SU-DHL-6 (cell line): ENCODE data around the gene RDH14.

Experiments used
- H2AFZ ChIP-seq: fragments of 200-600 bp; sonication (generic); 2 replicates; pipeline ENCODE4 v1.6.1; 2014; ENCODE audit warnings: low read depth, mild to moderate bottlenecking, moderate library complexity, mixed read lengths, antibody characterized with exemption, low read length; ENCODE audit not compliant: severe bottlenecking
- H3F3A ChIP-seq: fragments of 200-600 bp; shearing (Covaris generic); 2 replicates; pipeline ENCODE4 v1.6.0; 2016; ENCODE audit warnings: antibody characterized with exemption, mild to moderate bottlenecking; ENCODE audit not compliant: insufficient read depth
- H3K27ac ChIP-seq: fragments of 200-600 bp; sonication (generic); 2 replicates; pipeline ENCODE4 v1.5.1; 2016; ENCODE audit warnings: low read depth, mild to moderate bottlenecking, low read length, moderate library complexity, mixed read lengths
- H3K27me3 ChIP-seq: fragments of 200-600 bp; sonication (generic), shearing (Covaris generic); 2 replicates; pipeline ENCODE4 v1.6.0; 2014; ENCODE audit warnings: mild to moderate bottlenecking, low read length
- H3K36me3 ChIP-seq: fragments of 200-600 bp; sonication (generic); 2 replicates; pipeline ENCODE4 v1.6.1; 2014; ENCODE audit warnings: mild to moderate bottlenecking, low read length, mixed read lengths
- H3K4me2 ChIP-seq: fragments of 300-600, 200-600 bp; shearing (Covaris generic), sonication (generic); 2 replicates; pipeline ENCODE4 v1.6.0; 2014; ENCODE audit warnings: low read length, low read depth, mild to moderate bottlenecking; ENCODE audit not compliant: poor library complexity, severe bottlenecking
- H3K4me3 ChIP-seq: fragments of 200-600 bp; sonication (generic); 2 replicates; pipeline ENCODE4 v1.5.1; 2014; ENCODE audit warnings: antibody characterized with exemption, low read length, mild to moderate bottlenecking, mixed read lengths; ENCODE audit not compliant: insufficient read depth, poor library complexity, severe bottlenecking
- H3K79me2 ChIP-seq: fragments of 200-600 bp; sonication (generic); 2 replicates; pipeline ENCODE4 v1.6.1; 2014; ENCODE audit warnings: mild to moderate bottlenecking, low read length, moderate library complexity; ENCODE audit not compliant: insufficient read depth
- H3K9ac ChIP-seq: fragments of 200-600 bp; sonication (generic); 2 replicates; pipeline ENCODE4 v1.7.0; 2014; ENCODE audit warnings: mild to moderate bottlenecking, low read length
- H3K9me2 ChIP-seq: fragments of 200-600 bp; sonication (generic); replicated peaks from 2 replicates; pipeline ENCODE4 v1.6.1; 2014; ENCODE audit warnings: low read length; ENCODE audit not compliant: insufficient read depth
- H3K9me3 ChIP-seq: fragments of 200-600 bp; sonication (generic); 2 replicates; pipeline ENCODE4 v1.6.1; 2014; ENCODE audit warnings: low read length, mixed read lengths; ENCODE audit not compliant: insufficient read depth
- H4K20me1 ChIP-seq: fragments of 200-600 bp; sonication (generic); 2 replicates; pipeline ENCODE4 v1.6.1; 2014; ENCODE audit warnings: low read depth, mild to moderate bottlenecking, antibody characterized with exemption, low read length, moderate library complexity, mixed read lengths
- EZH2phosphoT487 ChIP-seq: fragments of 200-600 bp; sonication (generic), shearing (Covaris generic); conservative IDR thresholded peaks from 2 replicates; pipeline ENCODE4 v1.6.1; 2018; ENCODE audit warnings: mild to moderate bottlenecking, antibody characterized with exemption, low read length, moderate library complexity, mixed read lengths
- TF ChIP-seq, protein P1 (sequence below): fragments of 200-600 bp; sonication (generic); IDR thresholded peaks from one replicate; pipeline ENCODE4 v1.5.1; 2017; ENCODE audit warnings: antibody characterized with exemption, mild to moderate bottlenecking, low read length, moderate library complexity; ENCODE audit not compliant: insufficient read depth, poor library complexity, severe bottlenecking

Gene RDH14

DNA sequence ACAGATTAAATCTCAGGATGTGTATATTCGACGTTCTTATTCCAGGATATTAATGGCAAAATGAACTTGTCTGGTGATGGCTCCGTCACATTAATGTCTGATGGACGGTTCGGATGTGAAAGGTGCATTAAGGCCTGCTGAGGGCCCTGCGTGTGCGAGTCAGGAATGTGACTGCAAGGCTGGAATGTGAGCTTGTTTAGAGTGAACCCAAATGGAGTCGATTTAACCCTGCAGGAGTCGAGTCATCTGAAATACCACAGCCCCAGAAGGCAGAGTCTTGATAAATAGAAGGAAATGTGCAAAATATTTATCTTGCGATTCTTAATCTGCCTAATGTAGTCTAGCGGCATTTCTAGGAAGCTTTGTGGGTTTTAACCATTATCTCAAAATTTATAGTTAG lies 44.3 kb downstream of the RDH14 start:
- no peaks in the 10 kb centered on the region for H4K20me1 ChIP-seq
- no peaks in the 10 kb centered on the region for H3F3A ChIP-seq
- TF ChIP-seq, protein P1, sequence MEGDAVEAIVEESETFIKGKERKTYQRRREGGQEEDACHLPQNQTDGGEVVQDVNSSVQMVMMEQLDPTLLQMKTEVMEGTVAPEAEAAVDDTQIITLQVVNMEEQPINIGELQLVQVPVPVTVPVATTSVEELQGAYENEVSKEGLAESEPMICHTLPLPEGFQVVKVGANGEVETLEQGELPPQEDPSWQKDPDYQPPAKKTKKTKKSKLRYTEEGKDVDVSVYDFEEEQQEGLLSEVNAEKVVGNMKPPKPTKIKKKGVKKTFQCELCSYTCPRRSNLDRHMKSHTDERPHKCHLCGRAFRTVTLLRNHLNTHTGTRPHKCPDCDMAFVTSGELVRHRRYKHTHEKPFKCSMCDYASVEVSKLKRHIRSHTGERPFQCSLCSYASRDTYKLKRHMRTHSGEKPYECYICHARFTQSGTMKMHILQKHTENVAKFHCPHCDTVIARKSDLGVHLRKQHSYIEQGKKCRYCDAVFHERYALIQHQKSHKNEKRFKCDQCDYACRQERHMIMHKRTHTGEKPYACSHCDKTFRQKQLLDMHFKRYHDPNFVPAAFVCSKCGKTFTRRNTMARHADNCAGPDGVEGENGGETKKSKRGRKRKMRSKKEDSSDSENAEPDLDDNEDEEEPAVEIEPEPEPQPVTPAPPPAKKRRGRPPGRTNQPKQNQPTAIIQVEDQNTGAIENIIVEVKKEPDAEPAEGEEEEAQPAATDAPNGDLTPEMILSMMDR, result no peak
- TF ChIP-seq EZH2phosphoT487, result no peak
- H3K27ac ChIP-seq, result no peak overlapping the region
- no peaks in the 10 kb centered on the region for H3K79me2 ChIP-seq
- no peak overlapping the region for H2AFZ ChIP-seq
- H3K9ac ChIP-seq, result no peak overlapping the region
- H3K4me2 ChIP-seq, result no peak overlapping the region
- H3K9me2 ChIP-seq, result no peaks in the 10 kb centered on the region
- no peaks in the 10 kb centered on the region for H3K27me3 ChIP-seq
- H3K4me3 ChIP-seq, result no peak overlapping the region
- no peaks in the 10 kb centered on the region for H3K9me3 ChIP-seq
- H3K36me3 ChIP-seq, result no peaks in the 10 kb centered on the region

DNA sequence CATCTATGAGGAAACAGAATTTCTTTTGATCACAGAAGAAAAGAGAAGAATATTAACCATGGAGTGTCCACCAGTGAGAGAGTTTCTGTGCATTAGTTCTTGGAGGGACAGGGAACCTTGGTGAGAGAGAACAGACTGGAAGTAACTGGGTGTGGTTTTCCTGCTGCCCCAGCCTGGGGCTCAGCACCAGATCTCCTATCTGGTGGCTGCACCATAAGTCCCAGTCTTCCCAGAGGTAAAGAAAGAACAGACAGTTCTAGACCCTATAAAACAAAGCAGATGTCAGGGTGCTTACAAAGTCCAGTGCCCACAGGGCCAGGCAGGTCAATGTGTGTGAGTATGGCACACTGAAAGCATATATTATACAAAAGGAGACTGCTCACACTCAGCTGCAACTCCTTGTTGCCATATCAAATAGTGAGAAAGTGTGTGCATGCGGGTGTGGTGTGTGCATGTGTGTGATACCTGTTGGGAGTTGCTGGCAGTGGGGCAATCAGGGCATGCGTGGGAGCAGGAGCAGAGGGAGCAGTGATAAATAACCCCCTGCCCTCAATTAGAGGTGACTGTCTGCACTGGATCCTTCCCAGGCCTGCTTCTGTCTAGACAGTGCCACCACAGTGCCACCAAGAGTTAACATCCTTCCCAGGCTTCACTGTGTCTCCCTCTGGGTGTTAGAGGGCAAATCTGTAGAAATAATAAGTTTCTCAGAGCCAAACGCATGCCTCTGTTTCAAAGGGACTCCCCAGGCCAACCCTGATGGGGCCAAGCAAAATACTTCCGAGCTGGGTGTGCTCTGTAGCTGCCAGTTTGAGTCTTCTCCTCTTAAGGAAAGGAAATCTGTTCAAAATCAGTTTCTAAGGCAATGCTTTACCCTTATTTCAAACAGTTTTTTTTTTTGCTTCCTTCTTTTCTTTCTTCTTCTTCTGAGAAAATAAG lies 45.7 kb downstream of the RDH14 start:
- Histone ChIP-seq H3K36me3 (no peaks in the 10 kb centered on the region), H3K9ac (no peak overlapping the region), H3K4me3 (no peak overlapping the region), H3K27ac (no peak overlapping the region), H3F3A (no peaks in the 10 kb centered on the region), H4K20me1 (no peaks in the 10 kb centered on the region), H3K79me2 (no peaks in the 10 kb centered on the region), H3K4me2 (no peak overlapping the region), H3K9me3 (no peaks in the 10 kb centered on the region), H3K9me2 (no peaks in the 10 kb centered on the region), H3K27me3 (no peaks in the 10 kb centered on the region), H2AFZ (no peak overlapping the region)
- no peak for TF ChIP-seq EZH2phosphoT487
- TF ChIP-seq, protein P1, result no peak

DNA sequence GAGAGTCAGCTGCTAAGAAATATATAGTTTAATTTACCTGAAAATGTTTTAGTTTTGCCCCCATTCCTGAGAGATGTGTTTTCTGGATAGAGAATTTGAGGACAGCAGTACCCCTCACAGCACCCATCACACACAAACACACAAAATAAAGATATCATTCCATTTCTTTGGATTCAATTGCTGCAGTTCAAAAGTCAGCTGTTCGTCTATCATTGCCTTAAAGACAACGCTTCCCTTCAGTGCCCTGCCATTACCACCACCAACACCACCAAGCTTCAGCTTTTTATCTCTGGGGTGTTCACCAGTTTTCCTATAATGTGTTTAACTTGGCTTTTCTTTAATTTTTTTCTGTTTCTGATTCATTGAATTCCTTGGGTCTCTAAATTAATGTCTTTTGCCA lies 49.7 kb downstream of the RDH14 start:
- Histone ChIP-seq H3K4me2 (no peak overlapping the region), H3K9me2 (no peaks in the 10 kb centered on the region), H3K9me3 (no peaks in the 10 kb centered on the region), H3F3A (no peaks in the 10 kb centered on the region), H3K9ac (no peak overlapping the region), H3K36me3 (no peaks in the 10 kb centered on the region), H3K4me3 (no peak overlapping the region), H3K27me3 (no peaks in the 10 kb centered on the region), H2AFZ (no peak overlapping the region), H4K20me1 (no peaks in the 10 kb centered on the region), H3K79me2 (no peaks in the 10 kb centered on the region), H3K27ac (no peak overlapping the region)
- TF ChIP-seq, protein P1, result no peak
- TF ChIP-seq EZH2phosphoT487, result no peak
